DMS79 treated with DMSO at 0.1 percent for 48 hours (cell line): ENCODE measurements around the gene C8G.

Experiments used
- DNase-seq: peaks from one replicate; lab custom pipeline; 2025; lab: John Stamatoyannopoulos, UW

Gene C8G

GRCh38 chr9:136920734-136921231, 24.3 kb upstream of the C8G start:
- DNase-seq = no peak

- DNase-seq = no peak
Observed at GRCh38 chr9:136921307-136921706, 23.7 kb upstream of the C8G start.

- no peak for DNase-seq
Observed at GRCh38 chr9:136921718-136922117, 23.3 kb upstream of the C8G start.

DNA sequence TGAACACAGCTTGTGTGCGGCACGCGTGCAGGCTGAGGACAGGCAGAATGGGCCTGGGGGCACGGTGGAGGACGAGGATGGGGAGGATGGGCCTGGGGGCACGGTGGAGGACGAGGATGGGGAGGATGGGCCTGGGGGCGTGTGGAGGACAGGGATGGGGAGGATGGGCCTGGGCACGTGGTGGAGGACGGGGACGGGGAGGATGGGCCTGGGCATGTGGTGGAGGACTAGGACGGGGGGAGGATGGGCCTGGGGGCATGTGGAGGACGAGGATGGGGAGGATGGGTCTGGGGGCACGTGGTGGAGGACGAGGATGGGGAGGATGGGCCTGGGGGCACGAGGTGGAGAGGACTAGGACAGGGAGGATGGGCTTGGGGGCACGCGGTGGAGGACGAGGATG, 22.5 kb upstream of the C8G start:
- DNase-seq = no peak

DNA sequence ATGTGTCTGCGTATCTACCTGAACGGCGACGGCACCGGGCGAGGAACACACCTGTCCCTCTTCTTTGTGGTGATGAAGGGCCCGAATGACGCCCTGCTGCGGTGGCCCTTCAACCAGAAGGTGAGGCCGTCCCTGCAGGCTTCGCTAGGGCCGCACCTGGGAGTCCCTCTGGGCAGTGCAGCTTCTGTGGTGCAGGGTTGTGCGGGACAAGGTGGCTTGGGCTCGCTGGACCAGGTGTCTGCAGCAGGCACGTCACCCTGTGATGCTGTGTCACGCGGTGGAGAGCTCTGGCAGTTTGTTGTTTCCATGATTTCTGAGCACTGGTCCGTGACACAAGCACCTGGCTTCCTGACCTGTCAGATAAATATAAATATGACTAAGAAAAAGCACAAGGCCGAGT, 21.2 kb upstream of the C8G start:
- no peak for DNase-seq

GRCh38 chr9:136925414-136926153, 19.5 kb upstream of the C8G start:
- no peak for DNase-seq

GRCh38 chr9:136926154-136926704, 18.8 kb upstream of the C8G start:
- DNase-seq = no peak

- no peak for DNase-seq
Observed at GRCh38 chr9:136926749-136927148, 18.3 kb upstream of the C8G start.

- DNase-seq = no peak
Observed at GRCh38 chr9:136927343-136928271, 17.4 kb upstream of the C8G start.

- DNase-seq = no peak
Observed at GRCh38 chr9:136928591-136928990, 16.5 kb upstream of the C8G start.

DNA sequence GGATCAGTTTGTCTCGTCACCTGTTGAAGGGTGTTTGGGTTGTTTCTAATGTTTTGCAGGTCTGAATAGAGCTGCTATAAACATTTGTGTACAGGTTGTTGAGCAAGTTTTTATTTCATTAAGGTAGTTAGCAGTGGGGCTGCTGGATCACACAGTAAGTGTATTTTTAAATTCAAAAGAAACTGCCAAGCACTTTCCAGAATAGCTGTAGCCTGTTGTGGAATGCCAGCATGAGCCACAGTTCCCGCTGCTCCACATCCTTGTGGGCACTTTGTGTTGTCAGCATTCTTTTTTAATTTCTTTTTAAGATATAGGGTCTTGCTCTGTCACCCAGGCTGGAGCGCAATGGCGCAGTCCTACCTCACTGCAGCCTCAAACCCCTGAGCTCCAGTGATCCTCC, 15.0 kb upstream of the C8G start:
- DNase-seq = no peak

DNA sequence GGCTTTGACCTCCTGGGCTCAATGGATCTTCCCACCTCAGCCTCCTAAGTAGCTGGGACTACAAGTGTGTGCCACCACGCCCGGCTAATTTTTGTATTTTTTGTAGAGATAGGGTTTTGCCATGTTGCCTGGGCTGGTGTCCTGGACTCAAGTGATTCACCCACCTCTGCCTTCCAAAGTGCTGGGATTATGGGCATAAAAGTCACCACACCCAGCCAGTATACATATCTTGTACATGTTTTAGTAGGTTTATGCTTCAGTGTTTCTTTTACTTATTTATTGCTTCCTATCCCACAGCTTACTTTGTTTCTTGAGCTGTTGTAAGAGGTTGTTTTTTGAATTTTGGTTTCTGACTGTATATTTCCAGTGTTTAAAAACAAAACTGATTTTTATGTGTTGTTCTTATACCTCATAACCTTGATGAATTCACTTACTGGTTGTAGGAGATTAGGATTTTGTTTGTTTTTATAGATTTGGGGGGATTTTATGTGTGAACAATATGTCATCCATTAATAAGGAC, 13.4 kb upstream of the C8G start:
- no peak for DNase-seq

- DNase-seq = no peak
Observed at GRCh38 chr9:136934277-136934676, 10.8 kb upstream of the C8G start.

DNA sequence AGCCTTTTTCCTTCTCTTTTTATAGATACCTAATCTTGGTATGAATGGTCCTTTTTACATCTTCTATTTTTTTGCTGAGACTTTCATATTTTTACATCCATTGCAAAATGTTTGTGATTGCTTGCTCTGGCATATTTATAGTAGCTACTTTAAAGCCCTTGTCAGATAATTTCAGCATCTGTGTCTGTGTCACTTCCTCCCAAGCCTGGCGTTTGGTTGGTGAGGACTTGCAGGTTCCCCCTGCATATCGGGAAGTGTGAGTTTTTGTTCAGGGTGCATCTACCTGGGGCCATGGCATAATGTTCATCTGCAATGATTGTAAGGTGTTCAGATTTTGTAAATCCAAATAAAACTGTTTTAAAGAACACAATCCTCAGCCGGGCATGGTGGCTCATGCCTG, 9.4 kb upstream of the C8G start:
- no peak for DNase-seq

GRCh38 chr9:136936645-136937170, 8.3 kb upstream of the C8G start:
- DNase-seq = no peak

GRCh38 chr9:136937186-136938001, 7.6 kb upstream of the C8G start:
- no peak for DNase-seq

DNA sequence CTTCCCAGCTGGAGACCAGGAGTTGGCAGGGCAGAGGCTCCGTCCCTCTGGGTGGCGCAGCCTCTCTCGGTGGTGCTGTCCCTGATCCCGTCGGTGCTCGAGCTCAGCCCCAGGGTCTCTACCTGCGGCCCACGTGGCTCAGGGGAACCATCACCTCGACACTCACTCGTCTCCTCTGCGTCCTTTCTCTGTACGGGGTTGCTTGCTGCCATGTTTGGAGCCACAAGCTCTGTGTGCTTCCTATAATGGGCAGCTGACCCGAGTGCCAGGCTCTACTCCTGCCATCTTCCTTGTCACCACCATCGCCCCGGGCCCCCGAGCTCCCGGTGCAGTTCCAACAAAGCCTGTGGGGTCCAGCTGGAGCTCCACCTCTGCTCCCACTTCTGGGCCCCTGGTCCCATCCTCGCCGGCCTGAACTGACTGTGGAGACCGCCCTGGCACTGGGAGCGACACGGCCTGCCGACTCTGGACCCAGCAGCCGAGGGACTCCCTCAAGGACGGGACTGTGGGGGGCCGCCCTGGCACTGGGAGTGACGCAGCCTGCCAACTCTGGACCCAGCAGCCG, 5.5 kb upstream of the C8G start:
- no peak for DNase-seq

DNA sequence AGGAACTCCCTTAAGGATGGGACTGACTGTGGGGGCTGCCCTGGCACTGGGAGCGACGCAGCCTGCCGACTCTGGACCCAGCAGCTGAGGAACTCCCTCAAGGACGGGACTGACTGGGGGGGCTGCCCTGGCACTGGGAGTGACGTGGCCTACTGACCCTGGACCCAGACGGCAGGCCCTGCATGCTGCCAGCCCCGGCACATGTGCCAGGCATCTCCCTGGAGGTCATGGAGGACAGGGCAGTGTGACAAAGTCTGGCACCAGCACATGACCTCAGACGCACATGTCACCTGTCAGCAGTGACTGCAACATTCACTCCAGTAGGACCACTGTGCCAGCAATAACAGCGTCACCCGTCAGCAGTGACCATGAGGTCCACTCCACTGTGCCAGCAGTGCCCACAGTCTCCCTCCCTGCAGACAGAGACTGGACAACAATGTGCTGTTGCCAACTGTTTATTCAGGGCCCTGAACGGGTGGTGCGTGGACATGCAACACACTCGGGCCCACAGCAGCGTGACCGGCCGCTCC, 5.0 kb upstream of the C8G start:
- DNase-seq = no peak

DNA sequence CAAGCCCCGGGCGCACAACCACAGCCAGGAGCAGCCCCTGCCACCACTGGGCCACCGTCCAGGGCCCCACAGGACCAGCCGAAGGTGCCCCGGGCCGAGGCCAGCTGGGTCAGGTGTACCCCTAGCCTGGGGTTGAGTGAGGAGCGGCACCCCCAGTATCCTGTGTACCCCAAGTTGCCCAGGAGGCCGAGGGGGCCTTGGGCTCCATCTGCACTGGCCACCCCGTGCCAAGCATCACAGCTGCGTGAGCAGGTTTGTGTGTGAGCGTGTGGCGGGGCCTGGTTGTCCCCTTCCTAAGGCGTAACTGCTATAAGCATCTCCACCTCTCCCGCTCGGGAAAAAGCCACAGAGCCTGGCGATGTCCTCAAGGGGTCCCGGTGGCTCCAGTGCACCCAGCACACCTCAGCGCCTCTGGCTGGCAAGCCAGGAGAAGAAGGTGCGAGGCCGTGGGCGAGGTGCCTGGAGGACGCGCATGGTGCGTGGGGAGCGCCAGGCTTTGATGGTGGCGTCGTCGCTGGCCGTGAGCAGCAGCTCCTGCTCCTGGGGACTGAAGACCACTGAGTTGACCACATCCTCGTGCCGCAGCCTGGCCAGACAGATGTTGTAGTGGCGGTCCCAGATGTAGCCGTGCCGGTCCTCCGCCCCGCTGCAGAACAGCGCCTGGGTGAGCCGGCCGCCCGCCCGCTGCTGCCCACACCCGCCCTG, 4.4 kb upstream of the C8G start:
- DNase-seq = no peak
